HL-60 (cell line): ENCODE measurements around the gene NOP16.

ENCODE experiments used
- GABPA ChIP-seq: IDR thresholded peaks from 2 replicates; pipeline ENCODE4 v1.6.1; 2012; ENCODE audit warnings: low read depth
- POLR2AphosphoS5 ChIP-seq: IDR thresholded peaks from 2 replicates; pipeline ENCODE4 v1.6.1; 2012; ENCODE audit warnings: low read depth
- TF ChIP-seq, protein P1 (sequence below): IDR thresholded peaks from one replicate; pipeline ENCODE4 v1.5.1; 2011; ENCODE audit warnings: low read length, control low read depth, inconsistent platforms; ENCODE audit not compliant: insufficient read depth

DNA sequence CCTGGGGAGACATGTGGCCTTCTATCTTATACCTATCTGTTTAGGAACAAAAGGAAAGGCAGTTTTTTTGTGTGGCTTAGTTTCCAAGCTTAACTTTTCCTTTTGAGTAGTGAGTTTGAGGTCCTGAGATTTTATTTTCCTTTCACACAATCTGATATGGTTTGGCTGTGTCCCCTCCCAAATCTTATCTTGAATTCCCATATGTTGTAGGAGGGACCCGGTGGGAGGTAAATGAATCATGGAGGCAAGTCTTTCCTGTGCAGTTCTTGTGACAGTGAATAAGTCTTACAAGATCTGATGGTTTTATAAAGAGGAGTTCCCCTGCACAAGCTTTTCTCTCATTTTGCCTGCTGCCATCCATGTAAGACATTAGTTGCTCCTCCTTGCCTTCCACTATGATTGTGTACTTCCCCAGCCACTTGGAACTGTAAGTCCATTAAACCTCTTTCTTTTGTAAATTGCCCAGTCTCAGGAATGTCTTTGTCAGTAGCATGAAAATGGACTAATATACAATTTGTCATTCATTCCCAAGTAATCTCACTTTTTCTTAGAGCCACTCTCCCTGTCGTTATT, 32.7 kb upstream of the NOP16 start:
- TF ChIP-seq, protein P1, sequence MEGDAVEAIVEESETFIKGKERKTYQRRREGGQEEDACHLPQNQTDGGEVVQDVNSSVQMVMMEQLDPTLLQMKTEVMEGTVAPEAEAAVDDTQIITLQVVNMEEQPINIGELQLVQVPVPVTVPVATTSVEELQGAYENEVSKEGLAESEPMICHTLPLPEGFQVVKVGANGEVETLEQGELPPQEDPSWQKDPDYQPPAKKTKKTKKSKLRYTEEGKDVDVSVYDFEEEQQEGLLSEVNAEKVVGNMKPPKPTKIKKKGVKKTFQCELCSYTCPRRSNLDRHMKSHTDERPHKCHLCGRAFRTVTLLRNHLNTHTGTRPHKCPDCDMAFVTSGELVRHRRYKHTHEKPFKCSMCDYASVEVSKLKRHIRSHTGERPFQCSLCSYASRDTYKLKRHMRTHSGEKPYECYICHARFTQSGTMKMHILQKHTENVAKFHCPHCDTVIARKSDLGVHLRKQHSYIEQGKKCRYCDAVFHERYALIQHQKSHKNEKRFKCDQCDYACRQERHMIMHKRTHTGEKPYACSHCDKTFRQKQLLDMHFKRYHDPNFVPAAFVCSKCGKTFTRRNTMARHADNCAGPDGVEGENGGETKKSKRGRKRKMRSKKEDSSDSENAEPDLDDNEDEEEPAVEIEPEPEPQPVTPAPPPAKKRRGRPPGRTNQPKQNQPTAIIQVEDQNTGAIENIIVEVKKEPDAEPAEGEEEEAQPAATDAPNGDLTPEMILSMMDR, result no peak
- TF ChIP-seq POLR2AphosphoS5 (no peak), GABPA (no peak)
